ENCODE data around the gene SLC35F4. TPM values are rescaled to one million over a fixed set of nuclear protein-coding genes. Genes with fewer than 3 reads are reported as not detected.
"Not testable (repeated sequence)": the region's sequence is repeated elsewhere in the genome, so short reads cannot be mapped to it uniquely, and the experiment has no call there.

The SLC35F4 gene
- total RNA-seq, 1 experiment from 2014 or later, result not detected

DNA sequence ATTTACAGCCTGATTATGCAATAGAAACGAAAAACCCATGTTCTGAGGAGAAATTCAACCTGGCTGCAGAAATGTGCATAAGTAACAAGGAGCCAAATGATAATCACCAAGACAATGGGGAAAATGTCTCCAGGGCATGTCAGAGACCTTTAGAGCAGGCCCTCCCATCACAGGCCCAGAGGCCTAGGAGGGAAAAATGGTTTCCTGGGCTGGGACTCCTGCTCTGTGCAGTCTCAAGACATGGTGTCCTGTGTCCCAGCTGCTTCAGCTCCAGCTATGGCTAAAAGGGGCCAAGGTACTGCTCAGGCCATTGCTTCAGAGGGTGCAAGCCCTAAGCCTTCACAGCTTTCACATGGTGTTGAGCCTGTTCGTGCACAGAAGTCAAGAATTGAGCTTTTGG lies 156.0 kb downstream of the SLC35F4 start:
- H3K4me3 ChIP-seq (ENCODE audit: low read depth, low read length, poor library complexity, severe bottlenecking), result no peak overlapping the region
- ChIA-PET POLR2A (ENCODE audit: low non-redundant PET) (no interaction called here), CTCF (no interaction called here)
- no peaks in the 10 kb centered on the region for H3K36me3 ChIP-seq (ENCODE audit: insufficient read depth, low read length, poor library complexity, severe bottlenecking)
- no peaks in the 10 kb centered on the region for H3K9me3 ChIP-seq (ENCODE audit: low read depth, low read length, poor library complexity, severe bottlenecking)
- TF ChIP-seq, protein P1, sequence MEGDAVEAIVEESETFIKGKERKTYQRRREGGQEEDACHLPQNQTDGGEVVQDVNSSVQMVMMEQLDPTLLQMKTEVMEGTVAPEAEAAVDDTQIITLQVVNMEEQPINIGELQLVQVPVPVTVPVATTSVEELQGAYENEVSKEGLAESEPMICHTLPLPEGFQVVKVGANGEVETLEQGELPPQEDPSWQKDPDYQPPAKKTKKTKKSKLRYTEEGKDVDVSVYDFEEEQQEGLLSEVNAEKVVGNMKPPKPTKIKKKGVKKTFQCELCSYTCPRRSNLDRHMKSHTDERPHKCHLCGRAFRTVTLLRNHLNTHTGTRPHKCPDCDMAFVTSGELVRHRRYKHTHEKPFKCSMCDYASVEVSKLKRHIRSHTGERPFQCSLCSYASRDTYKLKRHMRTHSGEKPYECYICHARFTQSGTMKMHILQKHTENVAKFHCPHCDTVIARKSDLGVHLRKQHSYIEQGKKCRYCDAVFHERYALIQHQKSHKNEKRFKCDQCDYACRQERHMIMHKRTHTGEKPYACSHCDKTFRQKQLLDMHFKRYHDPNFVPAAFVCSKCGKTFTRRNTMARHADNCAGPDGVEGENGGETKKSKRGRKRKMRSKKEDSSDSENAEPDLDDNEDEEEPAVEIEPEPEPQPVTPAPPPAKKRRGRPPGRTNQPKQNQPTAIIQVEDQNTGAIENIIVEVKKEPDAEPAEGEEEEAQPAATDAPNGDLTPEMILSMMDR (conservative IDR thresholded peaks at IDR 0.05; ENCODE audit: low read depth, low read length), result no peak
- no peak for TF ChIP-seq EZH2 (IDR thresholded peaks at IDR 0.05; ENCODE audit: borderline replicate concordance, low read depth, low read length, poor library complexity, severe bottlenecking)
- H3K27ac ChIP-seq (ENCODE audit: low read depth, low read length, poor library complexity, severe bottlenecking), result no peak overlapping the region
- intact Hi-C loops (cut with micrococcal nuclease; ENCODE audit: unreplicated experiment), result no loop called here
- H3K27me3 ChIP-seq (replicated peaks; ENCODE audit: insufficient read depth, low read depth, low read length, poor library complexity), result no peaks in the 10 kb centered on the region
- DNase-seq (ENCODE audit: low spot score), result no peak
- no TSS peak for BruUV-seq (replicated peaks)
- H3K4me1 ChIP-seq (ENCODE audit: insufficient read depth, low read length, poor library complexity, severe bottlenecking), result peaks cover 13% of the 10 kb centered on the region

DNA sequence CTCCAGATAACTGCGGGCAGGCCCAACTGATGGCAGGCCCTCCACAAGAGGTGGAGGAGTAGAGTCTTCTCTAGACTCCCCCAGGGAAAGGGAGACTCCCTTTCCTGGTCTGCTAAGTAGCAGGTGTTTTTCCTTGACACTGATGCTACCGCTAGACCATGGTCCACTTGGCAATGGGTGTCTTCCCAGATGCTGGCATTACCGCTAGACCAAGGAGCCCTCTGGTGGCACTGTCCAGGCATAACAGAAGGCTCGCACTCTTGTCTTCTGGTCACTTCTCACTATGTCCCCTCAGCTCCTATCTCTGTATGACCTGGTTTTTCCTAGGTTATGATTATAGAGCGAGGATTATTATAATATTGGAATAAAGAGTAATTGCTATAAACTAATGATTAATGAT lies 156.8 kb downstream of the SLC35F4 start:
- DNase-seq (ENCODE audit: low spot score); H3K36me3 ChIP-seq (ENCODE audit: insufficient read depth, low read length, poor library complexity, severe bottlenecking); intact Hi-C loops (cut with micrococcal nuclease; ENCODE audit: unreplicated experiment); CTCF ChIA-PET; H3K4me3 ChIP-seq (ENCODE audit: low read depth, low read length, poor library complexity, severe bottlenecking); H3K27ac ChIP-seq (ENCODE audit: low read depth, low read length, poor library complexity, severe bottlenecking); BruUV-seq (replicated peaks); H3K27me3 ChIP-seq (replicated peaks; ENCODE audit: insufficient read depth, low read depth, low read length, poor library complexity); H3K9me3 ChIP-seq (ENCODE audit: low read depth, low read length, poor library complexity, severe bottlenecking); POLR2A ChIA-PET (ENCODE audit: low non-redundant PET): not testable (repeated sequence)
- peaks cover 13% of the 10 kb centered on the region for H3K4me1 ChIP-seq (ENCODE audit: insufficient read depth, low read length, poor library complexity, severe bottlenecking)

DNA sequence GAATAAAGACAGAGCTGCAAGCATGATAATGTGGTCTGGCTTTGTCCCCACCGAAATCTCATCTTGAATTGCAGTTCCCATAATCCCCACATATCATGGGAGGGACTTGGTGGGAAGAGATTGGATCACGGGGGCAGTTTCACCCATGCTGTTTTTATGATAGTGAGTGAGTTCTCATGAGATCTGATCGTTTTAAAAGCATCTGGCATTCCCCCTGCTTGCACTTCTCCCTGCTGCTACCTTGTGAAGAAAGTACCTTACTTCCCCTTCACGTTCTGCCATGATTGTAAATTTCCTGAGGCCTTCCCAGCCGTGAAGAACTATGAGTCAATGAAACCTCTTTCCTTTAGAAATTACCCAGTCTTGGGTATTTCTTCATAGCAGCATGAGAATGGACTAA lies 158.7 kb downstream of the SLC35F4 start:
- Histone ChIP-seq H3K27me3 (replicated peaks; ENCODE audit: insufficient read depth, low read depth, low read length, poor library complexity) (no peaks in the 10 kb centered on the region), H3K4me1 (ENCODE audit: insufficient read depth, low read length, poor library complexity, severe bottlenecking) (peaks cover 7% of the 10 kb centered on the region), H3K4me3 (ENCODE audit: low read depth, low read length, poor library complexity, severe bottlenecking) (no peak overlapping the region), H3K9me3 (ENCODE audit: low read depth, low read length, poor library complexity, severe bottlenecking) (no peaks in the 10 kb centered on the region), H3K27ac (ENCODE audit: low read depth, low read length, poor library complexity, severe bottlenecking) (no peak overlapping the region), H3K36me3 (ENCODE audit: insufficient read depth, low read length, poor library complexity, severe bottlenecking) (no peaks in the 10 kb centered on the region)
- intact Hi-C loops (cut with micrococcal nuclease; ENCODE audit: unreplicated experiment), result no loop called here
- DNase-seq (ENCODE audit: low spot score), result no peak
- POLR2A ChIA-PET (ENCODE audit: low non-redundant PET), result no interaction called here
- no peak for TF ChIP-seq EZH2 (IDR thresholded peaks at IDR 0.05; ENCODE audit: borderline replicate concordance, low read depth, low read length, poor library complexity, severe bottlenecking)
- TF ChIP-seq, protein P1 (conservative IDR thresholded peaks at IDR 0.05; ENCODE audit: low read depth, low read length), result no peak
- no TSS peak for BruUV-seq (replicated peaks)
- CTCF ChIA-PET, result no interaction called here

DNA sequence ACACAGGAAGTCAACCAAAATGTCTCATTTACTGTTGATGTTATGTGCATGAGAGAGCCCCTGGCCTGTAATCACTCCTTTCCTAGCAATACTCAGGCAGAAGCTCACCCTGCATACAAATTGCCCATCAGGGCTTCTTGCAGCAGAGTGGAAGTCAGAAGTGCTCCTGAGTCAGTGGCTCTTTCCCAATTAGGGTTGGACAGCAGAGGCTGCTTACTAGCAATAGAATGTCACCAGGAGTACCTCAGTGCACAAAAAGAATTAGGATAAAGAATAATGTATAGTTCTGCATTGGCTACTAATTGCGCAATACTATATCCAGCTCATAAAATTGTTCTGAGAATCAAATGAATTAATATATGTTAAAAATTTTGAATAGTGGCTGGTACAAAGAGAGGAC lies 161.1 kb downstream of the SLC35F4 start:
- POLR2A ChIA-PET (ENCODE audit: low non-redundant PET), result no interaction called here
- no TSS peak for BruUV-seq (replicated peaks)
- Histone ChIP-seq H3K9me3 (ENCODE audit: low read depth, low read length, poor library complexity, severe bottlenecking) (no peaks in the 10 kb centered on the region), H3K4me3 (ENCODE audit: low read depth, low read length, poor library complexity, severe bottlenecking) (no peak overlapping the region), H3K27ac (ENCODE audit: low read depth, low read length, poor library complexity, severe bottlenecking) (no peak overlapping the region), H3K36me3 (ENCODE audit: insufficient read depth, low read length, poor library complexity, severe bottlenecking) (no peaks in the 10 kb centered on the region), H3K27me3 (replicated peaks; ENCODE audit: insufficient read depth, low read depth, low read length, poor library complexity) (no peaks in the 10 kb centered on the region), H3K4me1 (ENCODE audit: insufficient read depth, low read length, poor library complexity, severe bottlenecking) (no peaks in the 10 kb centered on the region)
- CTCF ChIA-PET, result no interaction called here
- intact Hi-C loops (cut with micrococcal nuclease; ENCODE audit: unreplicated experiment), result no loop called here
- DNase-seq (ENCODE audit: low spot score), result no peak
- TF ChIP-seq, protein P1 (conservative IDR thresholded peaks at IDR 0.05; ENCODE audit: low read depth, low read length), result no peak
- no peak for TF ChIP-seq EZH2 (IDR thresholded peaks at IDR 0.05; ENCODE audit: borderline replicate concordance, low read depth, low read length, poor library complexity, severe bottlenecking)
